Heart left ventricle (tissue), 16 donors: ENCODE measurements around the gene GRB7. TPM values are rescaled to one million over a fixed set of nuclear protein-coding genes. Genes with fewer than 3 reads are reported as not detected.

ENCODE experiments used
- ATAC-seq, 4 donors: fragments of 200-7000 bp; cut with Tn5 transposase; one replicate each; pipeline ENCODE4 v1.9.1; 2020 to 2022; ENCODE audit warnings: moderate library complexity in 4 of 4, mild to moderate bottlenecking in 3 of 4, moderate number of reproducible peaks in 1 of 4
- DNase-seq, 5 donors: peaks; one replicate each; pipeline ENCODE4 v3.0.0-alpha.2; 2020
- H3K27ac ChIP-seq, 12 donors: fragments of 200-600 bp; sonication (generic) in 4 of 12; one replicate each; pipeline versions ENCODE4 v1.5.0 to v1.8.0; 2016 to 2022; ENCODE audit warnings: mild to moderate bottlenecking in 2 of 12
- H3K27me3 ChIP-seq, 9 donors: fragments of 200-600 bp; sonication (generic) in 2 of 9; one replicate each; pipeline versions ENCODE4 v1.5.1 to v1.8.0; 2016 to 2022; ENCODE audit warnings: mild to moderate bottlenecking in 3 of 9
- H3K36me3 ChIP-seq, 9 donors: fragments of 200-600 bp; sonication (generic) in 2 of 9; one replicate each; pipeline versions ENCODE4 v1.5.0 to v1.8.0; 2018 to 2022; ENCODE audit warnings: mild to moderate bottlenecking in 2 of 9
- H3K4me1 ChIP-seq, 12 donors: fragments of 200-600 bp; sonication (generic) in 4 of 12; one replicate each; pipeline versions ENCODE4 v1.5.0 to v1.8.0; 2016 to 2022; ENCODE audit warnings: mild to moderate bottlenecking in 3 of 12
- H3K4me3 ChIP-seq, 12 donors: fragments of 200-600 bp; sonication (generic) in 4 of 12; one replicate each; pipeline versions ENCODE4 v1.5.0 to v1.8.0; 2017 to 2022; ENCODE audit warnings: mild to moderate bottlenecking in 9 of 12, moderate library complexity in 4 of 12
- H3K9me3 ChIP-seq, 12 donors: fragments of 200-600 bp; sonication (generic) in 4 of 12; one replicate each; pipeline versions ENCODE4 v1.5.0 to v1.8.0; 2016 to 2022; ENCODE audit warnings: mild to moderate bottlenecking in 1 of 12
- POLR2A ChIP-seq, 2 donors: fragments of 450-650 bp; IDR thresholded peaks; one replicate each; pipeline ENCODE4 v1.6.1; 2017; ENCODE audit warnings: antibody characterized with exemption in 2 of 2, mild to moderate bottlenecking in 2 of 2, moderate library complexity in 2 of 2
- WGBS, 4 donors: extraction: QIAGEN DNeasy Blood & Tissue Kit in 2 of 4; methylation state at CpG; one replicate each; pipeline versions ENCODE4 v1.1.5 to v1.1.7; 2013 to 2018; 5-methylcytosine and 5-hydroxymethylcytosine counted together
- intact Hi-C, 10 donors: fragments of 100-400 bp; cut with DNase I; formaldehyde crosslinking; loops; one replicate each; pipeline versions ENCODE4 v1.11.1 to v1.14.2; 2022
- polyA plus RNA-seq, 2 donors: library from polyadenylated mRNA; stranded (reverse); fragments of 200-250 nt; gene quantifications; one replicate each; pipeline ENCODE4 v1.2.3, GENCODE V29; 2013
- total RNA-seq, 9 donors: library from RNA; depleted of rRNA in 2 of 9; stranded (reverse); fragments of >200 nt in 2 of 9; fragmentation: NEBNext Ultra II Directional in 3 of 9; extraction: Animal tissue kit (Norgen Biotek cat#: 25700) in 3 of 9; gene quantifications; one replicate each; pipeline versions ENCODE4 v1.1.0 to v1.2.4, GENCODE V29; 2016 to 2023
- TF ChIP-seq, protein P1 (sequence below), 12 donors: fragments of 200-600 bp; sonication (generic) in 4 of 12; IDR thresholded peaks; one replicate each; pipeline versions ENCODE4 v1.5.0 to v1.8.0; 2018 to 2022; ENCODE audit warnings: antibody characterized with exemption in 12 of 12, mild to moderate bottlenecking in 5 of 12
- donor health status: ischemic (EF 13 %, LVEDD 7.1; RV severe dilation, severe dysfunction).
- donor health status: healthy with polysubstance abuse.
- donor health status: DM: no; HTN: yes; CAD: no.
- donor health status: DM: no; HTN: no; CAD: no.
- donor health status: ischemic (EF 25% LVEDD 6.9; RV normal size, moderate dysfunction).
- donor health status: ischemic (EF 25% LVEDD 5.7; RV mildly dilated, moderate dysfunction).
- donor health status: healthy.
- donor health status: DM: yes; HTN: yes; CAD: no.
- donor health status: ischemic (EF 35%, LVEDD 5.7; RV mildly dilated, moderate dysfunction).
- donor health status: nonischemic (EF 11% LVEDD 7.7; RV severe dilation, severe dysfunction).
- donor health status: DM: yes; HTN: yes; CAD: no.
- donor health status: PGD.
- donor health status: ischemic (EF 29% LVEDD 5.4; RV normal size, mild dysfunction).
- donor health status: nonischemic (EF 23%, LVEDD 6.1; RV moderate dilation, normal function).

The GRB7 gene
- total and polyA plus RNA-seq, 11 donors: 0.48 to 8.2 (median 1.3) TPM

DNA sequence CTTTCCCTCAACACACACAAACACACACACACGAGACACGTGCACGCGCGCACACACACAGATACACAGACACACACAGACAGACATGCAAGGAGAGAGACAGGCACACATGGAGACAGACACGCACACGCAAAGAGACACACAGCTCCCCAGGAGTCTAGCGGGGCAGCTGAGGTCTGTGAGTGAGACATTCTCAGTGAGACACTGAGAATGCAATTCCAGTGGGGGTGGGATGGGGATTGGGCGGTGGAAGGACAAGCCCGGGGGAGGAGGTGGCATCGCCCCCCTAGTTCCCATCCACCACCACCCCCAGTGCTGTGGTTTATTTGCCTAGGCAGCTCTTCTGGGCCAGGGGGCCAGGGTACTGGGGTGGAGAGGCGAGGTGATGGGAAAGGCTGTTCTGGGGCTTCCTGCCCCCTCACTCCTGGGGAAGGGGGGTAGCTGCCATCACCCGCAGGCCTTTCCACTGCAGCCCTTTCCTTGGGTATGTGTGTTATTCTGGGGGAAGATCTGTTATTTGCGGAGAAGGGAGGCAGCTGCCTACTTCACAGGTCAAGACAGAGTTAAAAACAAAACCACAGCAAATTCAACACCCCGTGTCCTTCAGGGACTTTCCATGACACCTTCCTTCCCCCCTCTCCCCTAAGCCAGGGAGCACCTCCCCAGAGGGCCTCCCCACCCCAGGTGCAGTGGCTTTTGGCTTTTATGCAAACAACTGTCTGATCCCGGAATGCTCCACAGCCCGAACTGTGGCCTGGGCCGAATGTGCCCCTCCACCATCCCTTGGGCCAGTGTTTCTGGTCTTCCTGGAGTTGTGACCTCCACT, 18.0 kb downstream of the GRB7 start:
- ATAC-seq (no peak), DNase-seq (no peak)
- Histone ChIP-seq H3K27me3 (peaks cover 0 to 2% (median 0%) of the 10 kb centered on the region in 9 donors), H3K27ac (peak overlapping the region in 11 of 12 donors; percentile 30 to 98 (median 94)), H3K36me3 (no peaks in the 10 kb centered on the region), H3K4me3 (no peak overlapping the region), H3K9me3 (no peaks in the 10 kb centered on the region), H3K4me1 (peaks cover 0 to 43% (median 19%) of the 10 kb centered on the region in 12 donors)
- TF ChIP-seq, protein P1, sequence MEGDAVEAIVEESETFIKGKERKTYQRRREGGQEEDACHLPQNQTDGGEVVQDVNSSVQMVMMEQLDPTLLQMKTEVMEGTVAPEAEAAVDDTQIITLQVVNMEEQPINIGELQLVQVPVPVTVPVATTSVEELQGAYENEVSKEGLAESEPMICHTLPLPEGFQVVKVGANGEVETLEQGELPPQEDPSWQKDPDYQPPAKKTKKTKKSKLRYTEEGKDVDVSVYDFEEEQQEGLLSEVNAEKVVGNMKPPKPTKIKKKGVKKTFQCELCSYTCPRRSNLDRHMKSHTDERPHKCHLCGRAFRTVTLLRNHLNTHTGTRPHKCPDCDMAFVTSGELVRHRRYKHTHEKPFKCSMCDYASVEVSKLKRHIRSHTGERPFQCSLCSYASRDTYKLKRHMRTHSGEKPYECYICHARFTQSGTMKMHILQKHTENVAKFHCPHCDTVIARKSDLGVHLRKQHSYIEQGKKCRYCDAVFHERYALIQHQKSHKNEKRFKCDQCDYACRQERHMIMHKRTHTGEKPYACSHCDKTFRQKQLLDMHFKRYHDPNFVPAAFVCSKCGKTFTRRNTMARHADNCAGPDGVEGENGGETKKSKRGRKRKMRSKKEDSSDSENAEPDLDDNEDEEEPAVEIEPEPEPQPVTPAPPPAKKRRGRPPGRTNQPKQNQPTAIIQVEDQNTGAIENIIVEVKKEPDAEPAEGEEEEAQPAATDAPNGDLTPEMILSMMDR (IDR thresholded peaks at IDR 0.05): no peak
- no peak for TF ChIP-seq POLR2A (IDR thresholded peaks at IDR 0.05)
- 62 to 69% (median 65%) methylated on average over 18 of the region's 18 CpGs for WGBS, 4 donors
- intact Hi-C loops: loop anchor here in 7 of 10 donors (2.0 to 10.0 kb wide), 3 partner anchors 133 to 219 kb away; no protein-coding TSS in a partner anchor

DNA sequence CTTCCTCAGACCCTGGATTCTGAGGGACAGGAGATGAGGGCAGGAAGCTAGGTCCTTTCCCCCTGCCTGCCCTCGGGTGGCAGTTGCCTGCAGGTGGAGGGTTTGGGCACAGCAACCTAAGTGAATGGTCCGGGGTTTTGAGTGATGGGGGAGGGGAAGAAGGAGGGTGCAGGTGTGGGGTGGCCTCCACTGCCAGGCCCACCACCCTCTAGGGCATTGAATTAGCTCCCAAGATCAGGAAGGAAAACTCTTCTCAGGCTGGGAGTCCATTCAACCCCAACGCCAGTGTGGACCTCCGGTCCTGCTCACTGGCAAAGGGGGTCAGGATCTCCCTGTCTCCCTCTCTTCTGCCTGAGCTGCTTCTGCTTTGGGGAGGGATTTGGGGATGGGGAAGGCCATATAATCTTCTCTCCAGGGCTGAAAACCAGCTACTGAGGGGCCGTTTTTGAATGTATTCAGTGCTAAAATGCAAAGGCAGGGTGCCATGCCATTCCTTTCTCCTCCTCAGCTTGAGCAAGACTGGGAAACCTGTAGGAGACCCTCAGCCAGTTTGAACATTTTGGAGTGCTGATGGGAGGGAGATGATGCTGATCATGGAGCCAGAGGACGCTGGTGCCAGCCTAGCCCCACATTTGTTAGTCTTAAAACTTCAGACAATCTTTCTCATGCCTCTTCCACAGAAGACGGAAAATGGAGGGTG, 18.8 kb downstream of the GRB7 start:
- WGBS, 4 donors: 55 to 61% (median 57%) methylated on average over 7 of the region's 7 CpGs
- H3K27ac ChIP-seq: peak overlapping the region in 1 of 12 donors; percentile 98
- no peaks in the 10 kb centered on the region for H3K36me3 ChIP-seq
- intact Hi-C loops: loop anchor here in 5 of 10 donors (10.0 kb wide), 2 partner anchors 212 to 218 kb away; no protein-coding TSS in a partner anchor
- DNase-seq (no peak), ATAC-seq (no peak)
- TF ChIP-seq, protein P1 (IDR thresholded peaks at IDR 0.05): no peak
- no peak for TF ChIP-seq POLR2A (IDR thresholded peaks at IDR 0.05)
- H3K9me3 ChIP-seq: no peaks in the 10 kb centered on the region
- peaks cover 0 to 8% (median 0%) of the 10 kb centered on the region in 9 donors for H3K27me3 ChIP-seq
- H3K4me1 ChIP-seq: peaks cover 0 to 43% (median 19%) of the 10 kb centered on the region in 12 donors
- no peak overlapping the region for H3K4me3 ChIP-seq

DNA sequence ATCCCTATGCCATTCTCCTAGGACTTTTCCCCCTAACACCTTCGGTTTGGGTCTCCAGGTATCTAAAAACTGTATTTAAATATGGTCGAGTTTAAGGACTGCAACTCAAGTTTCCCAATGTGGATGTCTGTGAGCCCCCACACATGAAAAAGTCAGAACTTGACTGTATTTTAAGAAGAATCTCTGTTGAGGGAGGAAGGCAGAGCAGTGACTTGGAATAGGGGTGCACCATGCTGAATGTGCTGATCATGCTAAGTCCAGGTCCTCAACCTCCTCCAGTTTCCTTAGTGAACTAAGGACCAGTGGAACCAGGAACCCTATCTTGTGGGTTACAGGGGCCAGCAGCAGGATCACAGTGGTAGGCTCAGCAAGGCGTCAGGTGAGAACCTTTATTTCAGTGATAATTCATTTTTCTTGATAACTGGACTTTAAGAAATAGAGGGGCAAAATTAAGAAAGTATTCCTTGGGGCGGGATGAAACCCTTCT, 19.5 kb downstream of the GRB7 start:
- intact Hi-C loops: loop anchor here in 5 of 10 donors (10.0 kb wide), 2 partner anchors 212 to 218 kb away; no protein-coding TSS in a partner anchor
- DNase-seq: no peak
- ATAC-seq: no peak

More for the DNA sequence above, 19.5 kb downstream of the GRB7 start:
- Histone ChIP-seq H3K36me3 (no peaks in the 10 kb centered on the region), H3K27ac (peak overlapping the region in 1 of 12 donors; percentile 98), H3K27me3 (peaks cover 0 to 10% (median 0%) of the 10 kb centered on the region in 9 donors), H3K9me3 (no peaks in the 10 kb centered on the region), H3K4me1 (peaks cover 0 to 43% (median 19%) of the 10 kb centered on the region in 12 donors), H3K4me3 (no peak overlapping the region)
- WGBS, 4 donors: 82 to 86% (median 84%) methylated on average over 4 of the region's 4 CpGs
- TF ChIP-seq, protein P1 (IDR thresholded peaks at IDR 0.05): no peak
- no peak for TF ChIP-seq POLR2A (IDR thresholded peaks at IDR 0.05)
